HG03064 (cell line): ENCODE data around the gene OPN4.

Source experiments
- ATAC-seq: cut with Tn5 transposase; IDR thresholded peaks from one replicate; pipeline ENCODE4 v1.9.1; 2021; ENCODE audit warnings: low read depth; ENCODE audit not compliant: unreplicated experiment

Gene OPN4

DNA sequence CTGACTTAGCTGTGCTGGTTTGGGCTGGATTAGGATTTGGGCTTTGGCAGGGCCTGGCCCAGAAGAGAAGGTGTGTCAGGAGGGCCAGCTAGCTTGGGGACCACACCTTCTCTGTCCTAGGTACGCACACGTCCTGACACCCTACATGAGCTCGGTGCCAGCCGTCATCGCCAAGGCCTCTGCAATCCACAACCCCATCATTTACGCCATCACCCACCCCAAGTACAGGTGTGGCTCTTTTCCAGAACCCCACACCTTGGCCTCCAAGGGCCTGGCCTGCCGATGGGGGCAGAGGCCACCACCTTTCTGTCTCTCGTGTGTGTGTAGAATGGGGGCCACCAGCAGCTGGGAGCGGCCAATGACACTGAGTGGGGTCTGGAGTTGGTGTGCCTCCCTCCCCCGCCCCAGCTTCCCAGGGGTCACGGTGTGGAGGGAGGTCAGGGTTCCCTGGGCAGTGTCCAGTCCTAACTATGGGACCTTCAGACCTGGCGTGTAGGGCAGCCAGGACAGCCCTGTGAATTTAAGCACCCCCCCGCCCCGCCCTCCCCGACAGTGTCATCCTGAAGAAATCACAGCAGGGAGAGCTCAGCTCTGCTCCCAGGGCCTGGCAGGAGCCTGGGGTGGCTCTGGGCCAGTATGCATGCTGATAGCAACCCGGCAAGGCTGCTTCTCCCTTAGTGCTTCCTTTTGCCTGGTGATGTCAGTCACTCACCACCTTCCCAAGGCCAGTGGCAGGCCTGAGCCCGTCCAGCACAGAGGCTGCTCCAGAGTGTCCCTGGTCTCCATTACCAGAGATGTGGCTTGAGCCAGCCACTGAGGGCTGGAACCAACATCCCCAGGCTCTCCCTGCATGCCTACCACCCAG lies 7.0 kb downstream of the OPN4 start:
- ATAC-seq, result no peak

DNA sequence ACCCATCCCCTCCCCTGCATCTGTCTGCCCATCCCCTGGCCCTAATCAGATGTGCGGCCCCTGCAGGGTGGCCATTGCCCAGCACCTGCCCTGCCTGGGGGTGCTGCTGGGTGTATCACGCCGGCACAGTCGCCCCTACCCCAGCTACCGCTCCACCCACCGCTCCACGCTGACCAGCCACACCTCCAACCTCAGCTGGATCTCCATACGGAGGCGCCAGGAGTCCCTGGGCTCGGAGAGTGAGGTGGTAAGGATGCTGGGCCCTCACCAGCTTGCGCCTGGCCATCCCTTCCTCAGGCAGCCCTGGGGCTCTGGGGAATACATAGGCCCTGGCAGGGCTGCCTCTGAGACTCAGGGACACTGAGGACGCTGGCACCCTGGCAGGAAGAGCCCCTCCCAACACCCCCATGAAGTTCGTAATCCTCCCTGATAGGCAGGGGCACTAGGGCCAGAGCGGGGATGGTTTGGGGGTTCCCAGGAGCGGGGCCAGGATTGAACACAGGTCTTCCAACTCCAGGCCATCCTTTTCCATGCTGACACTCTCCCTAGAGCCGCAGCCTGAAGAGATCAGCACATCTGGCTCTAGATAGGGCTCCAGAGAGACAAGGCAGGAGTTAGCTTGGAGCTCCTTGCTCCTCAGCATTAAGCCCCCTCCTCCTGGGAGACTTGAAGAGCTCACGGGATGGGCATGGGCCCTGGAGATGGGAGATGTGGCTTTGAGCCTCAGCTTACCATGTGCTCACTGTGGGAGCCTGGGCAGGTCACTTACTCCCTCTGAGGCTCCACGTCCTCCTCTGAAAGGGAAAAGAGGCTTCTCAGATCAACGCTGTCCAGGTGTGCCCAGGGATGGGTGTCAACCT lies 8.1 kb downstream of the OPN4 start:
- no peak for ATAC-seq

- no peak for ATAC-seq
Measured at GRCh38 chr10:86663046-86663345, 8.6 kb downstream of the OPN4 start.

GRCh38 chr10:86663576-86664339 lies 9.4 kb downstream of the OPN4 start:
- no peak for ATAC-seq

DNA sequence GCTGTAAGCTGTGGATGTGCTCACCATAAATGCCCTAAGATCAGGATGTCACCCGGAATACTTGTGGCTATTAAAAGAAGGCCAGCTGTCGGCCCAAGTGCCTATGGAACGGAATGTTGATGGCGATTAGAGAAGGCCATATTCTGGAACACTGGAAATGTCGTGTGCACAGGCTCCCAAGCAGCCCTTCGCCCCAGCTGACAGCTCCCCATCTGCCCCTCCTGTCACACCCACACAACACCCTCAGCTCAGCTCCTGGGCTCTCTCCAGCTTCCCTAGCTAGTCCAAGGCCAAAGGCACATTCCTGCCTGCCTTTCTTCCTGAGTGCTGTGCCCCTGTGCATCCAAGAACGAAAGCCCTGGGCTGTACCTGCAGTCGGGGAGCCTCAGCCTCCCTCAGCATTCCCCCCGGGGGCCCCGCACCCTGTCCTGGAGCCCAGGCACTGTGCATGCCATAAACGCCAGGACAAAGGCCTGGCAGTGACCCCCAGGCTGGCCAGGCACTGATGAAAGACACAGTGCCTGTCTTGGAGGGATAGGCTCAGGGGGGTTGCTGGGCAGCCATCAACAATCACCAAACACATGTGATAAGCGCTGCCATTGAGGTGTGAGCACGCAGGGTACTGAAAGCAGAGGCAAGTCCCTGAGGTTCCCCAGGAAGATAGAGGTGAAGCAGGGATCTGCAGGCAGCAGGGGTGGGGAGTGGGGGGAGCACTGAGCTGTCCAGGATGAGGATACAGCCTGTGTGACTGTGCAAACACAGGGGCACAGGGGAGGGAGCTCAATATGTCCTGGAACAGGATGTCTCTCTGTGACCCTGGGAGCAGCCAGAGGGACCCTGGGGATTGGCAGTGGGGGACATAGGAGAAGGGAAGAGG lies 10.2 kb downstream of the OPN4 start:
- no peak for ATAC-seq

- no peak for ATAC-seq
Measured at GRCh38 chr10:86665218-86665607, 10.9 kb downstream of the OPN4 start.

DNA sequence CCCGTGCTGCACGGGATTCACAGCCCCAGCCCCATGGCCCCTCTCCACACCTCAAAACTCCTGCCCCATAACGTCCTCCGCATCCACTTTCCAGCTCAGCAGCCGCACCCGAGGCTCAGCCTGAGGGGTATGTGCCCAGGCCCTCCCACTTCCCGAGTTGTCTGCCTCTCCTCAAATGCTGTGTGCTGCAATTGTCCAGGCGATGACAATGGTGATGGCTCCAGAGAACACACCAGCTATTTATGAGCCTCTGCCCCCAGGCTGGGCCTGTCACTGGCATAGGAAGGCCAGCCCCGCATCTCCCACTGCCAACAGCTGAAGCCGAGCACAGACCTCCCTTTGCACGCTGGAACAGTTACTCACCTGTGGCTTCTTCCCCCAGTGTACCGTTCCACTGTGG lies 11.5 kb downstream of the OPN4 start:
- ATAC-seq, result no peak

- no peak for ATAC-seq
Measured at GRCh38 chr10:86666538-86666937, 12.2 kb downstream of the OPN4 start.

DNA sequence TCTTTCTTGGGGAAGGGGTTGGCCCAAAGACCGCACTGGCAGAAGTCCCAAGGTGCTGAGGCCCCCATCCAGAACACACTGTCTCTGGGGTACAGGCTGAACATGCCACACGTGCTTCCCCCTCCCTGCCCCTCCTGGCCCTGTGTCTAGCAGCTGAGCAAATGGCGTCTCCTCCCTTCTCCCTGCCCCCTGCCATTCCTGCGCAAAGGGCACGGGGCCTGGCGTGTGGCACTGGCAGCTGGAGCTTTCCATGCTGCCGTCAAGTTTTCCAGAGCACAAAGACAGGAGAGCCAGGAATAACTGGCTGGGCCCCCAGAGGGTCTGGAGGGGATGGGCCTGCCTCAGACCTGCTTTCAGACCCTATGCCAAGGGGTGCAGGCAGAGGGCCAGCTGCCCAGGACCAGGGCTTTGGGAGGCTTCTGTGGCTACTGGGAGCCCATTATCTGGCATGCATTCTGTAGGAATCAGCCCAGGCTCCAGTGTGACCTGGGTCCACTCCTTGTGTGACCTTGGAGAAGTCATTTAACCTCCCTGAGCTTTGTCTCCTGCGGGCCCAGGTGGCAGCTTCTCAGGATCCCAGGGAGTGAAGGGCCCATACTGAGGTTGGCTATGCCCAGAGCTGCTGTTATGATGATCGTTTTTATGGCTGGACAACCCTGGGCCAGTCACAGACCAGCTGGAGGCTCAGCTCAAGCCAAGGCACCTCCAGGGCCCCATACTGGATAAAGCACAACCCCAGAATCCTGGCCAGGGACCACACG lies 13.3 kb downstream of the OPN4 start:
- no peak for ATAC-seq

GRCh38 chr10:86668297-86669165 lies 14.2 kb downstream of the OPN4 start, which contains the start of gene LDB3:
Gene LDB3 (plus strand): TSS chr10:86668511. CDS start chr10:86668692, 181 bp downstream.
- ATAC-seq, result no peak

DNA sequence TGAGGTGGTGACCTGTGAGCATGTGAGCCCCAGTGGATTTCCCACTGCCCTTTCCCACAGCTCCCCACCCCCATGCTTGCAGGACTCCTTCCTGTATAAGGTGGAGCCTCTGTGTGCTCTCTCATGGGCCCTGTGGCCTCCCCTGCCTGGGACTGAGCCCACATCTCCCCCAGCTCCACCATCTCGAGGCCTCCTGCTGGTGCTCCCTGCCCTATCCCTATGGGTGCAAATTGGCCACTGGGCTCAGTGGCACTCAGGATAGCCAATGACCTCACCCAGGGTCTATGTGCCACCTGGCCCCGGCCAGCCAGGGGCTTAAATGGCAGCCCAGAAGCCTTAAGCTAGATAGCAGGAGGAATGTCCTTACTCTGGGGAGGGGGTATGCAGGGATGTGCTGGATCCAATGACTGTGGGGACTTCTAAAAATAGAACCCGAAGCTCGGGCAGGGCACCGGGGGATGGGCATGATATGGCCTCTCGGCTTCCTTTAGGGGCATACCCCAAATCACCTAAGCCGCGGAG lies 16.0 kb downstream of the OPN4 start:
- ATAC-seq, result no peak

GRCh38 chr10:86670876-86671275 lies 16.5 kb downstream of the OPN4 start:
- ATAC-seq, result no peak

DNA sequence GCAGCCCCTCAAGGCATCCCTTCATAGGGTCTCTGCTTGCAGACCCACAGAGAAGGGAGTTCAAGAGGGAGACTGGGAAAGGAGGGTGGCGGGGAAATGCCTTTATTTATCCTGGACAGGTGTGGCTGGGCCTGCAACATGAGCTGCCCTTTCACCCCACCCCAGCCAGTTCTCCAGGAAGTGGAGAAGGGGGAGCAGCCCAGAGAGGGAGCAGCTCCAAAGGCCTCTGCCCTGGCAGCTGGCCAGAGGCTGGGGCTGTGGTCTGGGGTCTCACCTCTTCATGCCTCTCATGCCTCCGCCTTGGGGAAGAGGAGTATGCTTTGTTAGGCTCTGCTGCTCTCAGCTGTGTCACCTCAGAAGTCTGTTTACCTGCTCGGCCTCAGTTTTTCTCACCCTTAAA lies 17.1 kb downstream of the OPN4 start:
- ATAC-seq, result no peak

- no peak for ATAC-seq
Measured at GRCh38 chr10:86671985-86672710, 17.8 kb downstream of the OPN4 start.

- no peak for ATAC-seq
Measured at GRCh38 chr10:86673216-86673826, 19.0 kb downstream of the OPN4 start.

DNA sequence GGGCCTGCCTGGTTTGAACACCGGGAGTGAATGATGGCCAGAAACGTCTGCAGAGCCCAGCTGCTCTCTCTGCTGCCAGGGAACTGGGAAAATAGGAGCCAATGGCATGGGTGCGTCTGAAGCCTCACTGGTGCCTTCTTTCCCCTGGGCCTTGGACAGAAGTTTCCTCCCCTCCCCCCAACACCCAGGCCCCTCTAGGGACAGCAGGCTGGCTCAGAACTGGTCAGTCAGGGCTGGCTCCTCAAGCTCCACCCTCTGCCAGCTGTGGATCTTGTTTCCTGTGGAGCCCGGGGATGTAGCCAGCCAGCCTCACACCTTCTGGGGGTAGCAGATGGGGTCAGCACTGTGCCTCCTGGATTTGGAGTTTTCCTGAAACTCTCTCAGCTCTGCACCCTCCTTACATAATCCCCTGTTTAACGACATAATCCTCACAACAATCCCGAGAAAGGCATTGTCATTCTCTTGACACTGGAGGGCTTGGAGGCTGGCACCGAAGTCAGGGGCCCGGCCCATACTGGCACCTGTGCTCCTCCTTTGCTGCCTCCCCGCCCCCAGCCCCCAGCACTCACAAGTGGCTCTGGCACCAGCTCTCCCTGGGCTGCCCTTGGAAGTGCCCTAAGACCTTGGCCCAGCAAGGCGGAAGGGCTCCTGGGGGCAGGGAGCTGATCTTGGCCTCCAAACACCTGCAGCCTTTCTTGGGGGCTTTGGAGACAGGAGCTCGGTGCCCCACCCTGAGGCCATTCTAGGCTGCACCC lies 19.7 kb downstream of the OPN4 start:
- no peak for ATAC-seq
